Activated CD8-positive, alpha-beta T cell treated with anti-CD3 and anti-CD28 coated beads for 36 hours (primary cell): ENCODE data around the gene AFDN. TPM values are rescaled to one million over a fixed set of nuclear protein-coding genes. Genes with fewer than 3 reads are reported as not detected.

Source experiments
- ATAC-seq: fragments of 200-7000 bp; cut with Tn5 transposase; one replicate; pipeline ENCODE4 v1.10.0; 2021; ENCODE audit warnings: mild to moderate bottlenecking, moderate library complexity
- CTCF ChIA-PET: fragments of 350-600 bp; sonication (Branson Sonifier 250); formaldehyde crosslinking; loops from one replicate; lab custom pipeline; 2021; ENCODE audit warnings: antibody characterized with exemption; lab: Charles Lee
- POLR2A ChIA-PET: fragments of 350-600 bp; sonication (Branson Sonifier 250); formaldehyde crosslinking; loops from one replicate; lab custom pipeline; 2021; ENCODE audit warnings: antibody characterized with exemption; lab: Charles Lee
- DNase-seq: peaks from one replicate; pipeline ENCODE4 v3.0.0-alpha.2; 2020
- H3K27ac Mint-ChIP-seq: one replicate; pipeline ENCODE4 v1.8.0; 2021; ENCODE audit warnings: mild to moderate bottlenecking, mixed read lengths
- H3K27me3 Mint-ChIP-seq: one replicate; pipeline ENCODE4 v1.8.0; 2021; ENCODE audit warnings: mixed read lengths
- H3K36me3 Mint-ChIP-seq: one replicate; pipeline ENCODE4 v1.8.0; 2021; ENCODE audit warnings: low read depth, mixed read lengths
- H3K4me1 Mint-ChIP-seq: one replicate; pipeline ENCODE4 v1.8.0; 2021; ENCODE audit warnings: low read depth, mixed read lengths
- H3K4me3 Mint-ChIP-seq: one replicate; pipeline ENCODE4 v1.8.0; 2021; ENCODE audit warnings: mild to moderate bottlenecking, moderate library complexity, mixed read lengths
- H3K9me3 Mint-ChIP-seq: one replicate; pipeline ENCODE4 v1.8.0; 2021; ENCODE audit warnings: mixed read lengths
- intact Hi-C: fragments of 100-400 bp; cut with micrococcal nuclease; formaldehyde crosslinking; loops from one replicate; pipeline ENCODE4 v1.10.0; 2022
- total RNA-seq, 2 experiments: library from RNA; stranded (reverse); gene quantifications; one replicate each; pipeline ENCODE4 v1.2.3, GENCODE V29; 2021
- TF ChIP-seq, protein P1 (sequence below): fragments of 200-600 bp; IDR thresholded peaks from one replicate; pipeline ENCODE4 v1.8.0; 2022; ENCODE audit warnings: antibody characterized with exemption, mild to moderate bottlenecking

Gene AFDN
- total RNA-seq, 2 experiments from 2014 or later: 13.0 to 14.1 TPM

DNA sequence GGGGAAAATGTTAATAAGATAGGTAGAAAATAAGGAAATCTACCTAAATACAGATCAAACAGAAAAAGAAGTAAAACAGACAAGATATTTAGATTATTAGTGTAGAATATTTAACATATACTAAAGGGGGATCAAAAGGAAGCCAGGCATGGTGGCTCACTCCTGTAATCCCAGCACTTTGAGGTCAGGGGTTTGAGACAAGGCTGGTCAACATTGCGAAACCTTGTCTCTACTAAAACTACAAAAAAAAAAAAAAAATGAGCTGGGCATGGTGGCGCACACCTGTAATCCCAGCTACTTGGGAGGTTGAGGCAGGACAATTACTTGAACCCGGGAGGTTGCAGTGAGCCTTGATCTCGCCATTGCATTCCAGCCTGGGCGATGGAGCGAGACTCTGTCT is 55.5 kb downstream of the AFDN start:
- ChIA-PET CTCF (no interaction called here), POLR2A (no interaction called here)
- no peaks in the 10 kb centered on the region for H3K36me3 Mint-ChIP-seq

DNA sequence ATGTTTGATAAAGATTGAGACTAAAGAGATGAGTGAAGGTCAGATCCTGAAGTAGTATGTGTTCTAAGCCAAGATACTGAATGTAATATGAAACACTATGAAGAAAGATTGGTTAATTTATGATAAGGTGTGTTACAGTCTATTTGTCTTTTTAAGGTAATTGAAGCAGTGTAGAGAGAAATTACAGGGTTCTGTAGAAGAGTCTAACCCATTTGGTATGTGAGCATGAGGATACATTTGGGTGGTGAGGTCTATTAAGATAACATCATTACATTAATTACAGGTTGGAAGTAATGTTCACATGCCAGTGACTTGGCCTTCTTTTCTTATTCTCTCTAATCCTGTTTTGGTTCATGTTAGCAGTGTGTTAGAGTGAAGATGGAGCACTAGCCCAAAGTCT is 61.4 kb downstream of the AFDN start:
- intact Hi-C loops: no loop called here
- peaks cover 2% of the 10 kb centered on the region for H3K27me3 Mint-ChIP-seq
- no peak overlapping the region for H3K4me3 Mint-ChIP-seq
- H3K36me3 Mint-ChIP-seq: no peaks in the 10 kb centered on the region
- H3K27ac Mint-ChIP-seq: no peak overlapping the region
- H3K4me1 Mint-ChIP-seq: no peaks in the 10 kb centered on the region
- ATAC-seq (no peak), DNase-seq (no peak)
- H3K9me3 Mint-ChIP-seq: no peaks in the 10 kb centered on the region
- CTCF ChIA-PET: interaction anchor here (0.7 kb wide), 1 partner anchor 9 kb away, joined by 3 read pairs; no protein-coding TSS in a partner anchor
- TF ChIP-seq, protein P1, sequence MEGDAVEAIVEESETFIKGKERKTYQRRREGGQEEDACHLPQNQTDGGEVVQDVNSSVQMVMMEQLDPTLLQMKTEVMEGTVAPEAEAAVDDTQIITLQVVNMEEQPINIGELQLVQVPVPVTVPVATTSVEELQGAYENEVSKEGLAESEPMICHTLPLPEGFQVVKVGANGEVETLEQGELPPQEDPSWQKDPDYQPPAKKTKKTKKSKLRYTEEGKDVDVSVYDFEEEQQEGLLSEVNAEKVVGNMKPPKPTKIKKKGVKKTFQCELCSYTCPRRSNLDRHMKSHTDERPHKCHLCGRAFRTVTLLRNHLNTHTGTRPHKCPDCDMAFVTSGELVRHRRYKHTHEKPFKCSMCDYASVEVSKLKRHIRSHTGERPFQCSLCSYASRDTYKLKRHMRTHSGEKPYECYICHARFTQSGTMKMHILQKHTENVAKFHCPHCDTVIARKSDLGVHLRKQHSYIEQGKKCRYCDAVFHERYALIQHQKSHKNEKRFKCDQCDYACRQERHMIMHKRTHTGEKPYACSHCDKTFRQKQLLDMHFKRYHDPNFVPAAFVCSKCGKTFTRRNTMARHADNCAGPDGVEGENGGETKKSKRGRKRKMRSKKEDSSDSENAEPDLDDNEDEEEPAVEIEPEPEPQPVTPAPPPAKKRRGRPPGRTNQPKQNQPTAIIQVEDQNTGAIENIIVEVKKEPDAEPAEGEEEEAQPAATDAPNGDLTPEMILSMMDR: no peak
- POLR2A ChIA-PET: interaction anchor here (0.5 kb wide), 1 partner anchor 110 kb away, joined by 3 read pairs; the partner anchor contains the start of gene KIF25

More for the DNA sequence above, 55.5 kb downstream of the AFDN start:
- H3K27me3 Mint-ChIP-seq: peaks cover 8% of the 10 kb centered on the region
- H3K27ac Mint-ChIP-seq: no peak overlapping the region
- no peaks in the 10 kb centered on the region for H3K9me3 Mint-ChIP-seq
- ATAC-seq: no peak
- intact Hi-C loops: no loop called here
- TF ChIP-seq, protein P1: no peak
- no peak for DNase-seq
- no peaks in the 10 kb centered on the region for H3K4me1 Mint-ChIP-seq
- no peak overlapping the region for H3K4me3 Mint-ChIP-seq

DNA sequence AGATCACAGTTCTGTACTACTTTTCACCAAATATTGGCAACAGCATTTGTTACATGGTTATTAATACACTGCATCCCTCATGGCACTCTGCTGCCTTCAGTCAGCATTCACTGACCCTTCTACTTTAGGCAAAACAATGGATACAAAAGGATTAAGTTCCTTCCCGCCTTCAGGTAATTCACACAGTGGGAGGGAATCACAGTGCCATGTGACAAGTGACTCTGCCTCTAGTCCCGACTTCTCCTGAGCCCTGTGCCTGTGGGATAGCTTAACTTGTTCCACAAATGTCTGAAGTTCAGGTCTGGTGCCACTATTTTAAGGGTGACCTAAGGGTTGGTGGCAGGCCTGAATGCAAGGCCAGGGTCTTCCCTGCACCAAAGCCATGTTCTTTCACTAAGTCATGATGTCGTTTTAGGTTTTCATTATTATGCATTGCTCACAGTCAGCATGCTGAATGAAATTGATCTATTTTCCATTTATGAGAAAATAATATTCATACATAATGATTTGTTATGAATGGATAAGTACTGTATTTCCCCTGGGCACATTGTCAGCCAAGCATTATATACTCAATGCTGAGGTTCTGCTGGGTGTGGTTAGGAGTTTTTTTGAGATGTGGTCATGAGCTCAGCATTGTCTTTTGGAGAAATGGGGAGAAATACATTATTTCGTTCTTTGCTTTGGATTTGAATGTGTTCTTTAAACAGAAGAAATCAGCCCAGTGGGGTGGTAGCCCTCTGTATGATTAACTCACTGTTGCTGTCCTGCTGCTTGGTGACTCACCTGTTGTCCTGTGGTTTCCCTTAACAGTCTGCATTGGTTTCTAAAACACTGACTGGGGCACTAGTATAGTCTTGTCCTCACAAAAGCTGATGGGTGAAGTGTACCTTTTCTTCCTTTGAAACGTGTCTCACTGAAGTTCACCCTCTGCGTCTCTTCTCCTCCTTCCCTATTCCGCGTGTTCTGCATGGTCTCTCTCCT is 66.4 kb downstream of the AFDN start:
- no peaks in the 10 kb centered on the region for H3K4me1 Mint-ChIP-seq
- no peaks in the 10 kb centered on the region for H3K9me3 Mint-ChIP-seq
- POLR2A ChIA-PET: no interaction called here
- intact Hi-C loops: no loop called here
- CTCF ChIA-PET: no interaction called here
- ATAC-seq (no peak), DNase-seq (no peak)
- H3K4me3 Mint-ChIP-seq: no peak overlapping the region
- TF ChIP-seq, protein P1: no peak
- H3K27me3 Mint-ChIP-seq: peaks cover 3% of the 10 kb centered on the region
- no peak overlapping the region for H3K27ac Mint-ChIP-seq
- H3K36me3 Mint-ChIP-seq: no peaks in the 10 kb centered on the region

DNA sequence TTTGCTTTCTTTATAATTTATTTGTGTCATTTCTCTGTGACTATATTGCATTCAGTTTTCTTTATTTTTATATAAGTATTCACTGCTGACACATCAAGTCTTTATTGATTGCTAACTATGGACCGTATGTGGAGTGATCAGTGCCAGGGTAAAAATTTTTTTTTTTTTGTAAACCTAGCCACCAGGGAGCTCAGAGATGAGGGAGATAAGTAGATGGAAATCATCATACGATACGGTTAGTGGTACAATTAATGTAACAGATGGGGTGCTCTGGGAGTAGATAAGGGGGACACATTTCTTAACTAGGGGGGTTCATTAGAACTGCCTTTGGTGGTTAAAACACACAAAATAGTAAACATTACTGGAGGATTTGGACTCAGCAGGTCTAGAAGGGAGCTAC is 68.3 kb downstream of the AFDN start:
- no peak for ATAC-seq
- intact Hi-C loops: no loop called here
- no peak for DNase-seq
- Mint-ChIP-seq H3K9me3 (no peaks in the 10 kb centered on the region), H3K4me1 (no peaks in the 10 kb centered on the region), H3K36me3 (no peaks in the 10 kb centered on the region), H3K4me3 (no peak overlapping the region), H3K27ac (no peak overlapping the region), H3K27me3 (peaks cover 3% of the 10 kb centered on the region)
- TF ChIP-seq, protein P1: no peak
- ChIA-PET POLR2A (no interaction called here), CTCF (no interaction called here)

DNA sequence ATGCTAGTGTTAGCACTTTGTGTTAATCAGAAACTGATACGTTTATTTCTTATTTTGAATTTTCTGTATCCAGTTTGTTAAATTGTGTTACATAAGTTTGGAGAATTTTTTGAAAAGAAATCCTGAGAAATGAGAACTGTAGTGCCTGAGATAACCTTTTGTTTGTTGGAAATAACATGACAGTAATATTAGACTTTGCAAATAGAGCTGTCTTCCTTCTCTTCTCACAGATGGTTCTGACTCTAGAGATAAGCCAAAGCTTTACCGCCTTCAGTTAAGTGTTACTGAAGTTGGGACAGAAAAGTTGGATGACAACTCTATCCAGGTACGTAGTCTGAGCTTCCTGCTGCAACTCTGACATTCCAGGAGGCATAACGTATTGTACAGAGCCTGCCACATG is 69.9 kb downstream of the AFDN start:
- CTCF ChIA-PET: interaction anchor here (1.0 kb wide), 1 partner anchor 9 kb away, joined by 3 read pairs; no protein-coding TSS in a partner anchor
- ATAC-seq (no peak), DNase-seq (no peak)
- Mint-ChIP-seq H3K4me1 (no peaks in the 10 kb centered on the region), H3K9me3 (no peaks in the 10 kb centered on the region), H3K27me3 (peaks cover 3% of the 10 kb centered on the region), H3K36me3 (no peaks in the 10 kb centered on the region), H3K4me3 (no peak overlapping the region), H3K27ac (no peak overlapping the region)
- TF ChIP-seq, protein P1: no peak
- POLR2A ChIA-PET: no interaction called here
- intact Hi-C loops: no loop called here
